Activated naive CD8-positive, alpha-beta T cell treated with anti-CD3 and anti-CD28 coated beads, Interleukin-2, amount 10 ng/mL, durations not matched to agents 7 days and 5 days (primary cell): ENCODE data around the gene PPP1R9A. TPM values are rescaled to one million over a fixed set of nuclear protein-coding genes. Genes with fewer than 3 reads are reported as not detected.

Experiments
- ATAC-seq: fragments of 150-1000 bp; cut with Tn5 transposase; one replicate; pipeline ENCODE4 v1.10.0; 2021; ENCODE audit warnings: low read depth, moderate library complexity
- POLR2A ChIA-PET: fragments of 350-600 bp; sonication (Branson Sonifier 250); formaldehyde crosslinking; loops from one replicate; lab custom pipeline; 2021; ENCODE audit warnings: antibody characterized with exemption; lab: Charles Lee
- DNase-seq: peaks from one replicate; pipeline ENCODE4 v3.0.0; 2021
- H3K27ac Mint-ChIP-seq: one replicate; pipeline ENCODE4 v1.8.0; 2022; ENCODE audit warnings: mild to moderate bottlenecking, mixed read lengths
- H3K27me3 Mint-ChIP-seq: one replicate; pipeline ENCODE4 v1.8.0; 2022; ENCODE audit warnings: mild to moderate bottlenecking, moderate library complexity, mixed read lengths
- H3K36me3 Mint-ChIP-seq: one replicate; pipeline ENCODE4 v1.8.0; 2021; ENCODE audit warnings: mild to moderate bottlenecking, mixed read lengths
- H3K4me1 Mint-ChIP-seq: one replicate; pipeline ENCODE4 v1.8.0; 2021; ENCODE audit warnings: mixed read lengths
- H3K4me3 Mint-ChIP-seq: one replicate; pipeline ENCODE4 v1.8.0; 2022; ENCODE audit warnings: mild to moderate bottlenecking, moderate library complexity, mixed read lengths
- H3K9me3 Mint-ChIP-seq: one replicate; pipeline ENCODE4 v1.8.0; 2021; ENCODE audit warnings: mixed read lengths
- total RNA-seq, 2 experiments: library from RNA; stranded (reverse); gene quantifications; one replicate each; pipeline ENCODE4 v1.2.3, GENCODE V29; 2021

The PPP1R9A gene
- total RNA-seq, 2 experiments from 2014 or later, result 0.06 to 0.42 TPM

- H3K4me3 Mint-ChIP-seq, result no peak overlapping the region
- H3K9me3 Mint-ChIP-seq, result no peaks in the 10 kb centered on the region
- DNase-seq (no peak), ATAC-seq (no peak)
- H3K4me1 Mint-ChIP-seq, result no peaks in the 10 kb centered on the region
- POLR2A ChIA-PET, result no interaction called here
- H3K27me3 Mint-ChIP-seq, result peaks cover 3% of the 10 kb centered on the region
- H3K27ac Mint-ChIP-seq, result no peak overlapping the region
- no peaks in the 10 kb centered on the region for H3K36me3 Mint-ChIP-seq
Measured at GRCh38 chr7:95046494-95047240, 139.3 kb downstream of the PPP1R9A start.

DNA sequence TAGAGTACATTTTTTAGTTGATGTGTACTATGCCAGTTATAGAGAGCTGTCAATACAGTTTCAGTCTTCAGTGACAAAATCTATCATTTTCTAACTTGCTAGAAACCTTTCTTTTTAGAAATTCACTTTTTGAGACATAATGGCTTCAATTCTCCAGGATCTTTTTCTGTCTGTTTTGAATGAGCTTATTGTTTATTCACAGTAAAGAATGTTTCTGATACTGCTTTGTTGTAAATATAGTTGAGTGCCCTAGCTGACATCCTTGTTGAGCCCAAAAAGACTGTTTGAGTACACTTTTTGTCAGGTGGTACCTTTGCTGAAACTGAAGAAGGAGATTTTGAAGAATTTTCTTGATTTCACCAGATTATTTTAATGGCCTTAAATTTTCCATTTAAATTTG, 139.9 kb downstream of the PPP1R9A start:
- H3K36me3 Mint-ChIP-seq, result no peaks in the 10 kb centered on the region
- peaks cover 3% of the 10 kb centered on the region for H3K27me3 Mint-ChIP-seq
- no peak overlapping the region for H3K27ac Mint-ChIP-seq
- H3K9me3 Mint-ChIP-seq, result no peaks in the 10 kb centered on the region
- no peak for DNase-seq
- ATAC-seq, result no peak
- POLR2A ChIA-PET, result no interaction called here
- no peaks in the 10 kb centered on the region for H3K4me1 Mint-ChIP-seq
- H3K4me3 Mint-ChIP-seq, result no peak overlapping the region

DNA sequence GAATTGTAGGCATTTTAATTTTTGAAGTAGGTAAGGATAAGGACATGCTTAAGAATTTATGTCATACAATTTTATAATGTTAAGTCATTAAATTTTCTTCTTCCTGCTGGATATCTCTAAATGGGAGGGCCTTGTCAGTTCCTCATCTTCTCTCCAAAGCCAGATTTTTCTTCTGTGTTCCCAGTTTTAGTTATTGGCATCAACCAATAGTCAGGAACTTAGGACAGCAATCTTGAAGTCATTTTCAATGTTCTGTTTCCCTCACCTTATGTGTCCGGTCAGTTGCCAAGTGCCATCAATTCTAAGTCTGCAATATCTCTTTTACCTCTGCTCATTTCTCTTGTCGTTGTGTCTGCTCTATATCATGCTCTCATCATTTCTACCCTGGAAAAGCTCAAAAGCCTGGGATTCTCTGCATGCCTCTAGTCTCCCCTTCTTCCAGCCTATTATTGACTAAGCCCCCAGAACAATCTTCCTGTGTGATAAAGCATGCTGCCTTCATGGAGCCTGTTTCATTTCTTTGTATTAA, 145.2 kb downstream of the PPP1R9A start:
- no peaks in the 10 kb centered on the region for H3K36me3 Mint-ChIP-seq

GRCh38 chr7:95054386-95054785, 147.0 kb downstream of the PPP1R9A start:
- DNase-seq (no peak), ATAC-seq (no peak)
- Mint-ChIP-seq H3K27me3 (peaks cover 3% of the 10 kb centered on the region), H3K4me1 (no peaks in the 10 kb centered on the region), H3K4me3 (no peak overlapping the region), H3K9me3 (no peaks in the 10 kb centered on the region), H3K36me3 (no peaks in the 10 kb centered on the region), H3K27ac (no peak overlapping the region)
- POLR2A ChIA-PET, result no interaction called here

More for the DNA sequence above, 145.2 kb downstream of the PPP1R9A start:
- H3K27ac Mint-ChIP-seq, result no peak overlapping the region
- no peak overlapping the region for H3K4me3 Mint-ChIP-seq
- POLR2A ChIA-PET, result no interaction called here
- H3K27me3 Mint-ChIP-seq, result peaks cover 3% of the 10 kb centered on the region
- no peaks in the 10 kb centered on the region for H3K4me1 Mint-ChIP-seq
- no peak for ATAC-seq
- no peak for DNase-seq
- H3K9me3 Mint-ChIP-seq, result no peaks in the 10 kb centered on the region

- H3K9me3 Mint-ChIP-seq, result no peaks in the 10 kb centered on the region
- POLR2A ChIA-PET, result no interaction called here
- H3K27me3 Mint-ChIP-seq, result peaks cover 3% of the 10 kb centered on the region
- no peak for ATAC-seq
- H3K4me3 Mint-ChIP-seq, result no peak overlapping the region
- H3K36me3 Mint-ChIP-seq, result no peaks in the 10 kb centered on the region
- H3K4me1 Mint-ChIP-seq, result no peaks in the 10 kb centered on the region
- no peak for DNase-seq
- no peak overlapping the region for H3K27ac Mint-ChIP-seq
Measured at GRCh38 chr7:95055295-95055694, 147.9 kb downstream of the PPP1R9A start.

- H3K27ac Mint-ChIP-seq, result no peak overlapping the region
- DNase-seq, result no peak
- H3K36me3 Mint-ChIP-seq, result no peaks in the 10 kb centered on the region
- no peaks in the 10 kb centered on the region for H3K4me1 Mint-ChIP-seq
- no peak overlapping the region for H3K4me3 Mint-ChIP-seq
- no peaks in the 10 kb centered on the region for H3K27me3 Mint-ChIP-seq
- POLR2A ChIA-PET, result no interaction called here
- H3K9me3 Mint-ChIP-seq, result no peaks in the 10 kb centered on the region
- no peak for ATAC-seq
Measured at GRCh38 chr7:95056107-95056739, 148.8 kb downstream of the PPP1R9A start.

DNA sequence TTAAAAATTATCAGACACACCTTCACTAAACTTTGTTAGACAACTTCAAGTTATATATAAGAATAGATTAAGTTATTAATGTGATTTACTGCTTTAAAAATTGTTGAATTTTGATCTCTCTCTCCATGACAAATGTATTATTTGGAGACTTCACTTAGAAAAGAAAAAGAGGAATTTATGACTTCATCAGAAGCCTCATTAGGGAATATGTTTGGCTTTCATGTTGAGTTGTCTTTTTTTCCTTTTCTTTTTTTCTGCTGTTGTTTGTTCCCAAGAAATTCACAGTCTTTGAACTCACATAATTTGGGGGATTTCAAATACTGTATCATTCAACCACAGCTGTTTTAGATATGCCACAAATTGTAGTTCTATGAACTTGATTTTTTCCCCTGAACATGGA, 149.5 kb downstream of the PPP1R9A start:
- POLR2A ChIA-PET, result no interaction called here
- no peaks in the 10 kb centered on the region for H3K4me1 Mint-ChIP-seq
- no peaks in the 10 kb centered on the region for H3K27me3 Mint-ChIP-seq
- no peaks in the 10 kb centered on the region for H3K9me3 Mint-ChIP-seq
- no peak overlapping the region for H3K4me3 Mint-ChIP-seq
- H3K27ac Mint-ChIP-seq, result no peak overlapping the region
- ATAC-seq, result no peak
- DNase-seq, result no peak
- no peaks in the 10 kb centered on the region for H3K36me3 Mint-ChIP-seq

DNA sequence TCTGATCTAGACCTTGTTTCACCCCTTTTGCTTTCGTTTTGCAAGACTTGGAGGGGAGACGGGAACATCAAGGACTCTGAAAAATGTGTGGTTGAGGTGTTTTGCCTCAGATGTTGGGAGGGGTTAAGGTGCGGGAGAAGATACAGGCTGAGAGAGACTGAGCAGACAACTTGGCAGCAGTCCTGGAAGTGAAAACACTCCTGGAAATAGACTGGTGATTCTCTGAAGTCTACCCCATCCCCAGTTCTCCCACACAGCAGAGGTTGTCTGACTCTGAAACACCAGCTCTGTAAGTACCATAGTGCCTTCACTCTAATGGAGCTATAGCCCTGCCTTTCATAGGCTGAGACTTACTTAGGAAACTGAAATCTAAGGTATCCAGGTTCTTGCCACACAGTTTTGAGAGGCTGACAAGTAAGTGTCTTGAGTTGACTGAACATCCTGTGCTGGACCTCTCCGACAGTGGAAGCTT, 152.5 kb downstream of the PPP1R9A start:
- H3K4me1 Mint-ChIP-seq, result no peaks in the 10 kb centered on the region
- H3K27ac Mint-ChIP-seq, result no peak overlapping the region
- H3K4me3 Mint-ChIP-seq, result no peak overlapping the region
- H3K9me3 Mint-ChIP-seq, result no peaks in the 10 kb centered on the region
- H3K36me3 Mint-ChIP-seq, result no peaks in the 10 kb centered on the region
- DNase-seq (no peak), ATAC-seq (no peak)
- H3K27me3 Mint-ChIP-seq, result no peaks in the 10 kb centered on the region
- POLR2A ChIA-PET, result no interaction called here

DNA sequence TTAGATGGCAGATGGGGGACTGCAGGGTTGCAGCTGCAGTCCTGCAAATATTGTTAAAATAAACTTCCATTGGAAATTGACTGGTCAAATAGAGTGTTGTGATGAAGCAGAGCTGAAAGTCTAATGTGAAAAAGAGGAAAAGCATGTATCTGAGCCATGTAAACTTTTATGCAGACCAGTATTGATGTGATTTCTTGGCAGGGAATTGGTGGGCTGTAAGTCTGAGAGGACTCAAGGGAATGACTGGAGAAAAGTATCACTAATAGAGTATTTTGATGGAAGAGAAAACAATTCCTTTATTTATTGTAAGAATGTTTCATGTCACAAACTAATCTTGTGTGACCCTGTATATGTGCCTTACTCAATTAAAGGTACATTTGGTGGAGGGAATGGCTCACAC, 155.5 kb downstream of the PPP1R9A start:
- Mint-ChIP-seq H3K4me3 (no peak overlapping the region), H3K4me1 (no peaks in the 10 kb centered on the region), H3K27me3 (no peaks in the 10 kb centered on the region), H3K36me3 (no peaks in the 10 kb centered on the region), H3K27ac (no peak overlapping the region), H3K9me3 (no peaks in the 10 kb centered on the region)
- POLR2A ChIA-PET, result no interaction called here
- DNase-seq (no peak), ATAC-seq (no peak)

GRCh38 chr7:95066737-95067530, 159.5 kb downstream of the PPP1R9A start:
- Mint-ChIP-seq H3K36me3 (no peaks in the 10 kb centered on the region), H3K27ac (no peak overlapping the region), H3K4me1 (no peaks in the 10 kb centered on the region), H3K27me3 (no peaks in the 10 kb centered on the region), H3K9me3 (no peaks in the 10 kb centered on the region), H3K4me3 (no peak overlapping the region)
- DNase-seq, result no peak
- POLR2A ChIA-PET, result no interaction called here
- ATAC-seq, result no peak

- DNase-seq (no peak), ATAC-seq (no peak)
- no peaks in the 10 kb centered on the region for H3K36me3 Mint-ChIP-seq
- H3K27ac Mint-ChIP-seq, result no peak overlapping the region
- POLR2A ChIA-PET, result no interaction called here
- no peaks in the 10 kb centered on the region for H3K9me3 Mint-ChIP-seq
- H3K27me3 Mint-ChIP-seq, result no peaks in the 10 kb centered on the region
- no peak overlapping the region for H3K4me3 Mint-ChIP-seq
- H3K4me1 Mint-ChIP-seq, result no peaks in the 10 kb centered on the region
Measured at GRCh38 chr7:95088536-95089215, 181.3 kb downstream of the PPP1R9A start.

- ATAC-seq (no peak), DNase-seq (no peak)
- no peak overlapping the region for H3K27ac Mint-ChIP-seq
- POLR2A ChIA-PET, result no interaction called here
- no peak overlapping the region for H3K4me3 Mint-ChIP-seq
- H3K27me3 Mint-ChIP-seq, result no peaks in the 10 kb centered on the region
- H3K9me3 Mint-ChIP-seq, result no peaks in the 10 kb centered on the region
- H3K4me1 Mint-ChIP-seq, result no peaks in the 10 kb centered on the region
- H3K36me3 Mint-ChIP-seq, result no peaks in the 10 kb centered on the region
Measured at GRCh38 chr7:95089414-95090315, 182.3 kb downstream of the PPP1R9A start.
